Measurements from ENCODE around the gene ZDHHC16.
A peak's percentile ranks its signal among the peaks of the same experiment; 100 is the strongest.

Gene ZDHHC16

DNA sequence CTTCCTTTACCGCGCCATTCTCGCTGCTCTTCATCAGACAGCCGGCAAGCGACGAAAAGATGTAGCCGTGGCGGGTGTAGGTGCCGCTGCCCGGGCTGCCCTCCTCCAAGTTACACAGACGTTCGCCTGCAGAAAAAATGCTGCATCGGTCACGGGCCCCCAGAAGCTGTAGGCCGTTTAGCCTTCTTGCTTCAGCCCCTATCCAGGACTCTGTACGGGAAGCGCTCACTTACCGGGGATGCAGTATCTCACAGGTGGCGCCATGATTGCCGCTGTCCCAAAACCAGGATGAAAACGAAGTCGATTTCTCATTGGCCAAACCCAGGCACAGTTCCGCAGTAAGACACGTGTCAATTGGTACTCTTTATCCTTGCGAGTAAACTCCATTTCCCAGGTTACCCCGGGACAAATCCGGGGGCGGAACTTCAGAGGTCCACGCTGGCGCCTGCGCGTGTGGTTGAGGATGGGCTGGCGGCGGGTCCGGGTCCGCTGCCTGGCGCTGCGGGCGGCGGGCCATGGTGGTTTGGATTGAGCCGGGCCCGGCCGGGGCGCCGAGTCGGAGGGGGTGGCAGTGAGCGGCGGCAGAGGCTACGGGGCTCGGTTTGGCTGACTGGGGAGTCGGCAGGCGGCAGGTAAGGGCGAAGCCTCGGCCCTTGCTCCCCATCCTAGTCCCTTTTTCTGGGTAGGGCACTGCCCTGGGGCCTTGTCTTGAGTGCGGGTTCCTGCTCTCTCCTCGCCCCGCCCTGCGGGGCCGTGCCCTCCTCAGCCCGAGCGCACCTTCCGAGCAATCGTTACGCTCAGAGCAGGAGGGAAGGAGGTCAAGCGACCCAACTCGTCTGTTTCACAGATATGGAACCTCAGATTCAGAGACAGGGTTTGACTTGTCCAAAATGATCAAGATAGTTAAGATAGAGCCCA, at the start of gene ZDHHC16, which contains the start of gene EXOSC1:
ZDHHC16 (plus strand) TSS at position 454 of the 918 bp plus-strand sequence. CDS start 5,501 bp downstream, outside the sequence.
EXOSC1 (minus strand) TSS at position 285 of the 918 bp plus-strand sequence; CDS start at position 264, 21 bp downstream.
- peak; percentile 98 for ATAC-seq
- TF ChIP-seq OSR1 (CRISPR knock-in tag; IDR thresholded peaks at IDR 0.05) (no peak), PATZ1 (CRISPR knock-in tag; IDR thresholded peaks at IDR 0.05; ENCODE audit: borderline replicate concordance) (no peak), BACH2 (CRISPR knock-in tag; IDR thresholded peaks at IDR 0.05; ENCODE audit: borderline replicate concordance) (no peak), RARB (CRISPR knock-in tag; IDR thresholded peaks at IDR 0.05) (no peak)
- TF ChIP-seq, protein P1, sequence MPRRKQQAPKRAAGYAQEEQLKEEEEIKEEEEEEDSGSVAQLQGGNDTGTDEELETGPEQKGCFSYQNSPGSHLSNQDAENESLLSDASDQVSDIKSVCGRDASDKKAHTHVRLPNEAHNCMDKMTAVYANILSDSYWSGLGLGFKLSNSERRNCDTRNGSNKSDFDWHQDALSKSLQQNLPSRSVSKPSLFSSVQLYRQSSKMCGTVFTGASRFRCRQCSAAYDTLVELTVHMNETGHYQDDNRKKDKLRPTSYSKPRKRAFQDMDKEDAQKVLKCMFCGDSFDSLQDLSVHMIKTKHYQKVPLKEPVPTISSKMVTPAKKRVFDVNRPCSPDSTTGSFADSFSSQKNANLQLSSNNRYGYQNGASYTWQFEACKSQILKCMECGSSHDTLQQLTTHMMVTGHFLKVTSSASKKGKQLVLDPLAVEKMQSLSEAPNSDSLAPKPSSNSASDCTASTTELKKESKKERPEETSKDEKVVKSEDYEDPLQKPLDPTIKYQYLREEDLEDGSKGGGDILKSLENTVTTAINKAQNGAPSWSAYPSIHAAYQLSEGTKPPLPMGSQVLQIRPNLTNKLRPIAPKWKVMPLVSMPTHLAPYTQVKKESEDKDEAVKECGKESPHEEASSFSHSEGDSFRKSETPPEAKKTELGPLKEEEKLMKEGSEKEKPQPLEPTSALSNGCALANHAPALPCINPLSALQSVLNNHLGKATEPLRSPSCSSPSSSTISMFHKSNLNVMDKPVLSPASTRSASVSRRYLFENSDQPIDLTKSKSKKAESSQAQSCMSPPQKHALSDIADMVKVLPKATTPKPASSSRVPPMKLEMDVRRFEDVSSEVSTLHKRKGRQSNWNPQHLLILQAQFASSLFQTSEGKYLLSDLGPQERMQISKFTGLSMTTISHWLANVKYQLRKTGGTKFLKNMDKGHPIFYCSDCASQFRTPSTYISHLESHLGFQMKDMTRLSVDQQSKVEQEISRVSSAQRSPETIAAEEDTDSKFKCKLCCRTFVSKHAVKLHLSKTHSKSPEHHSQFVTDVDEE (CRISPR knock-in tag; IDR thresholded peaks at IDR 0.05): no peak

DNA sequence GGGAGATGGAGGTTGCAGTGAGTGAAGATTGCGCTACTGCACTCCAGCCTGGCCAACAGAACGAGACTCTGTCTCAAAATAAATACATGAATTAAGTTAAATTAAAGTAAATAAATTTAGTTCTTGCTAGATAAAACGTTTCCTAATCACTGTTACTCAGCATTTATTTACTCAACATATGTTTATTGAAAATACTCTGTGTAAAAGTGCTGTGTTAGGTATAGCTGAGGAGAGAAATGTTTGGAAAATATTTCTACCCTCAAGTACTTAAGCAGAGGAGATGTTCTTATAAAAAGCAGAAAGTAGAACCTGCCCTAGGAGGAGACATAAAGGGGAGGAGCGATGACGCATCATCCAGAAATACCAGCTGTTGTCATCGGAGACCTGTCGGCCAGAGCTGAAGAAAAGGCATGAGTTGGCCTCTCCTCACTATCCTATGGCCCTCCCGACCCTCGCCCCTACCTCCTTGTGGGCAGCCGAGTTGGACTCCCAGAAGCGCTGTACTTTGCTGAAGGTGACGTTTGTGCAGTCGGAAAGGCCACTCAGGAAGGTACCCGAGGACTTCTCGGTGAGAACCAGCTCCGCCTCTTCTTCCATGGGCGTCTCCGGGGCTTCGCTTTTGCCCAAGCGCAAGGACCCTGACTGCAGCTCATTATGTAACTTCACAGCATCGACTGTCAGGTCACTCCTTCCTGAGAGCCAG, 46.0 kb upstream of the ZDHHC16 start:
- TF ChIP-seq ZNF565 (CRISPR knock-in tag; conservative IDR thresholded peaks at IDR 0.05; ENCODE audit: low read depth) (no peak), SNAI2 (CRISPR knock-in tag; IDR thresholded peaks at IDR 0.05) (no peak), CSDC2 (CRISPR knock-in tag; IDR thresholded peaks at IDR 0.05) (no peak), OSR1 (CRISPR knock-in tag; IDR thresholded peaks at IDR 0.05) (no peak), ZC3H10 (CRISPR knock-in tag; IDR thresholded peaks at IDR 0.05) (no peak), GLIS3 (CRISPR knock-in tag; IDR thresholded peaks at IDR 0.05) (no peak), ZNF70 (CRISPR knock-in tag; IDR thresholded peaks at IDR 0.05) (no peak), BACH2 (CRISPR knock-in tag; IDR thresholded peaks at IDR 0.05; ENCODE audit: borderline replicate concordance) (no peak), TOX (CRISPR knock-in tag; IDR thresholded peaks at IDR 0.05; ENCODE audit: borderline replicate concordance) (no peak), ISL1 (CRISPR knock-in tag; IDR thresholded peaks at IDR 0.05) (no peak), ZNF8 (CRISPR knock-in tag; IDR thresholded peaks at IDR 0.05) (no peak), ARNTL (CRISPR knock-in tag; IDR thresholded peaks at IDR 0.05; ENCODE audit: borderline replicate concordance, low read depth) (no peak)
- TF ChIP-seq, protein P1 (CRISPR knock-in tag; IDR thresholded peaks at IDR 0.05): no peak
- ATAC-seq: peak; percentile 87

DNA sequence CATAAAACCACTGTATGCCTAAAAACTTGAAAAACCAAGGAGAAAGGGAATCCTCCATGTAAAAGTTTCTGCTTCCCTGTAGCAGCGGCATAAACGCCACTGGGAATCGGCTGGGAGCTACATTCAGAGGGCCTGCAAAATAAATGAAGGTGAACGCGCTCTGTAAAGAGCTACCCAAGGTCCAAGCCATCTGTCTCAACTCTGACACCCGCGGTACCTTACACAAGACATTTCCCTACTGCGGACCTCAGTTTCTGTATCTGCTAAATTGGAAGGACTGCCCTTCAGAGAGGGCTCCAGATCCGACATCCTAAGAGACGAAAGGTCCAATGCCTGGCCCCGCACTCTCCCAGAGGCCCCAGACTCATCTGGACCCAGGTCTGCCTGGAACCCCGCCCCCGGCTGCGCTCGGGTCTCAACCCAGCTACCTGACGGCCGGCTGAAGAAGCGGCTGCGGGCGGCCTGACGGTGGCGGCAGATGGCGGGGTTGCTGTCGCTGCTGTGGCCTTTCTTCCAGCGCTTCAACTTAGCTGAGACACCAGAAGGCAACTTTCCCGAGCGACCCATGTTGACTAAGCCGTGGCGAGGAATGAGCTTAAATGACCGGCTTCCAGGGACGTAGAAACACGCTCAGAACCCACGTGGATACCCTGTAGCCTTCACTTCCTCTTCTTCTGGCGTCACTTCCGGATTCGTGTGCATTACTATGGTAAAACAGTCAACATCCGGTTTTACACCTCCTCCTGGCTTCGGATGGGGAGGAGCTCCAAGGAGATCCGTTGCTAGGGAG, 45.1 kb upstream of the ZDHHC16 start, which contains the start of gene RRP12:
RRP12 (minus strand) TSS at position 676 of the 790 bp plus-strand sequence; CDS start at position 567, 109 bp downstream.
- peak; percentile 91 for ATAC-seq
- TF ChIP-seq PPARA (CRISPR knock-in tag; IDR thresholded peaks at IDR 0.05; ENCODE audit: borderline replicate concordance) (no peak), TCF4 (CRISPR knock-in tag; IDR thresholded peaks at IDR 0.05; ENCODE audit: borderline replicate concordance) (no peak), ZFP3 (CRISPR knock-in tag; IDR thresholded peaks at IDR 0.05) (no peak), CSRNP3 (CRISPR knock-in tag; IDR thresholded peaks at IDR 0.05) (no peak), CSDC2 (CRISPR knock-in tag; IDR thresholded peaks at IDR 0.05) (no peak), ZC3H10 (CRISPR knock-in tag; IDR thresholded peaks at IDR 0.05) (no peak), ZNF565 (CRISPR knock-in tag; conservative IDR thresholded peaks at IDR 0.05; ENCODE audit: low read depth) (no peak), ARNTL (CRISPR knock-in tag; IDR thresholded peaks at IDR 0.05; ENCODE audit: borderline replicate concordance, low read depth) (no peak), ZFP30 (CRISPR knock-in tag; IDR thresholded peaks at IDR 0.05) (no peak), ZNF70 (CRISPR knock-in tag; IDR thresholded peaks at IDR 0.05) (no peak), BACH2 (CRISPR knock-in tag; IDR thresholded peaks at IDR 0.05; ENCODE audit: borderline replicate concordance) (no peak), SNAI2 (CRISPR knock-in tag; IDR thresholded peaks at IDR 0.05) (no peak)
- TF ChIP-seq, protein P1 (CRISPR knock-in tag; IDR thresholded peaks at IDR 0.05): no peak
